ENCODE measurements around the gene MFF.
"Not testable (repeated sequence)": the region's sequence is repeated elsewhere in the genome, so short reads cannot be mapped to it uniquely, and the experiment has no call there.

The MFF gene

DNA sequence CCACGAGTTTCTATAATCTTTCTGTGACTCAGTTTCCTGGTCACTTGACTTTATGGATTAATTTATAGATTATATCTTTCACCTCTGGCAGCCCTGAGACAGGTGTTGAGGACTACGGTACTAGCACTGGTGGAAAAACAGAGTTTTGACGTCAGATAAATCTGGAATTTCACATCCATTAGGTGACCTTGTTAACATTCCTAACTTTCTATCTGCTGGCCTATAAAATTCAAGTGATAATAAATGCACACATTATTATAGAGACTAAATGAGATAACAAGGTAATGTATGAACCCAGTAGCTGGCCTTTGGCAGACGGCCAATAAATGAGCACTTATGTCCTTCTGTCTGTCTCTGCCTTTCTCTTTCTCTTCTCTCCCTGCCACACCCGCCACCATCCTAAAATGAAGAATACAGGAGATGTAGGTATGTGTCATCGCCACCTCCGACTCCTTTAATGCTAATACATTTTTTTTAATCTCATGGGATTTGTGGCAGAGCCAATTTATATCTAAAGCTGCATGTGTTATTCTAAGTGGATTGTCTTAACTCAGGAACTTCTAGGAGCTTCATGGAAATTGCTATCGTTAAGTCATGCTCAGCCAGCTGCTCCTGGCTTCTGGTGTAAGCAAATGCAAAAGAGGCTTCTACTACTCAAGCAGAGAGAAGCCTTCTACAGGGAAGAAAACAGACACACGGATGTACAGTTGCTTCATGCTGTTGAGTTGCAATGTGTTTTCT lies 51.8 kb downstream of the MFF start:
- DNase-seq (ENCODE audit: low spot score) (no peak), FAIRE-seq (no peak)

GRCh38 chr2:227377467-227378351 lies 52.7 kb downstream of the MFF start:
- DNase-seq (ENCODE audit: low spot score) (no peak), FAIRE-seq (no peak)

- DNase-seq (ENCODE audit: low spot score) = no peak
- no peak for FAIRE-seq
Observed at GRCh38 chr2:227378371-227378782, 53.3 kb downstream of the MFF start.

DNA sequence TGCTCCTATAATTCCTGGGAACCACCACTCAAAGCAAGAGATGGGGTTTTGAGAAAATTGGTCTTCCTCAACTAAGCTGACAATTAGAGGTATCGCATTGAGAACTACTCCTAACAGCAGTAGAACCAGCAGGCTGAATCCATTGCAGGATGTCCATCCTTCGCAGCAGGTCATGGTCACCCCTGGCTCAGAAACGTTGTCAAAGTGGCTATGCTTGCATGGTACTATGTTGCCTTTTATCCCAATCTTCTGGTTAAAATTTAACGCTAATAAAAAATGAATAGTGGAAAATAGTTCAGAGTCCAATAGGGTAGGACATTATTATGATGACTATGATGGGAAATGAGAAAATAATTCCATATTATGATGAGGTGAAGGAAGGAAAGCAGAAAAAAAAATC lies 54.0 kb downstream of the MFF start, which contains the start of gene TM4SF20:
Gene TM4SF20, minus strand, starts transcription at position 212 of the 400 bp plus-strand sequence. Its CDS starts 38 bp downstream, at position 174.
- DNase-seq (ENCODE audit: low spot score) (no peak), FAIRE-seq (no peak)

DNA sequence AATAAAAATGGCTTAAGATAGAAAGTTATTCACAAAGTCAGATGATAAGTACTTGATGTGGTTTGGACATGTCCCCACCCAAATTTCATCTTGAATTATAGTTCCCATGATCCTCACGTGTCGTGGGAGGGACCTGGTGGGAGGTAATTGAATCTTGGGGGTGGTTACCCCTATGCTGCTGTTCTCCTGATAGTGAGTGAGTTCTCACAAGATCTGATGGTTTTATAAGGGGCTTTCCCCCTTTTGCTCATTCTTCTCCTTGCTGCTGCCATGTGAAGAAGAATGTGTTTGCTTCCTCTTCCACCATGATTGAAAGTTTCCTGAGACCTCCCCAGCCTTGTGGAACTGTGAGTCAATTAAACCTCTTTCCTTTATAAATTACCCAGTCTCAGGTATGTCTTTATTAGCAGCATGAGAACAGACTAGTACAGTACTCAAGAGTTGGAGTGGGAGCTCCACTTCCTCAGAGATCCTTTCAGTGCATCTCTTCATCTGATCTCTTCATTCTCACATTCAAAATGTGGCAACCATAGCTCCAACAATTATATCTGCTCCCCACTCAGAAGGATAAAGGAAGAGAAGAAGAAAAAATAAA lies 57.3 kb downstream of the MFF start:
- not testable (repeated sequence) for FAIRE-seq; DNase-seq (ENCODE audit: low spot score)

DNA sequence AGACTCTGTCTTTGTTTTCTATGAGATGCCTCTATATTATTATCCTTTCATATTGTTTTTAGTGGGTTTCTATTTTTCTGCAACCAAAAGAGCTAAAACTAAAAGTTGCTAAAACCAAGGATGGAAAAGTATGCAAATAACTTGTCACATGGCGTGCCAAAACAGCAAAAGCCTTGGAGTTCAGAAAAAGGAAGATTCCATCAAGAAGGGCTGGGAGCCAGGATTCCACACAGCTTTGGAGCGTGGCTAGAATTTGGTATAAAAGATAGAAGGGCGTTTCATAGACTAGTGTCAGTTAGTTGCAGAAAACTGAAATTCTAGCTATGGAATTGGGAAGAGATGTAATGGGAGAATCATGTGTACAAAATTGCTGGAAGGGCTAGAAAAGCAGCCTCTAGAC lies 58.6 kb downstream of the MFF start:
- DNase-seq (ENCODE audit: low spot score) (no peak), FAIRE-seq (no peak)

DNA sequence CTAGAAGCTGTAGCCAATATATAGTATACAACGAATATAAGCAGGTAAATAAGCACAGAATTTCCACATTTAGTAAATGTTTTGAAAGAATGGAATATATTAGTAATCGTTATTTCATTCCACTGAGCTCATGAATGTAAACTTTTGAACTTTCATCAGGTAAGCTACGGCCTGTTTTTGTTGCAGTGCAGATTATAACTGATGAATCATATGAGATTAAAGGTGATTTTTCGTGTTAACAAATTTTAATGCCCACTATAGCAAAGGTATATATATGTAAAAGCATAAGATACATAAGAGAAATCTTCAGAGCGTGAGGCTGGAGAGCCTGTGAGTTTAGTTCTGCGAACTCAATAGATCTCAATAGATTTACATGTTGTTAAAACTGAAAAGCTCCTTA lies 61.6 kb downstream of the MFF start:
- DNase-seq (ENCODE audit: low spot score) = no peak
- no peak for FAIRE-seq

DNA sequence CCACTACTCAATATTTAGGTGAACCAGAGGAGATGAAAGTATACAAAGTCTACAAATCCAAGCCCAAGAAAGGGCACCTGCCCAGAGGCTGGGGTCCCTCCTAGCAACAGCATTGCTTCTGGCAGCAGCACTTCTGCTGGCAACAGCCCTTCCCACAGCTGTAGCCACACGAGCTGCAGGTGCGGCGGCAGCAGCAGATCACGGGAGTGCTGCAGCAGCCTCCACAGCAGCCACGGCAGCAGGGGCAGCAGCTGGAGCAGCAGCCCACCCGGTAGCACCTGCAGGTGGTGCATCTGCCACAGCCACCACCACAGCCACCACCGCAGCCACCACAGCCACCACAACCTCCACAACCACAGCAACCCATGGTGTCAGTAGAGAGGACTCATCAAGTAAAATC lies 62.5 kb downstream of the MFF start, which contains the start of gene SCYGR1:
Gene SCYGR1, minus strand, starts transcription at position 367 of the 400 bp plus-strand sequence. Its CDS starts 0 bp downstream, at position 367.
- not testable (repeated sequence) for DNase-seq (ENCODE audit: low spot score); FAIRE-seq

DNA sequence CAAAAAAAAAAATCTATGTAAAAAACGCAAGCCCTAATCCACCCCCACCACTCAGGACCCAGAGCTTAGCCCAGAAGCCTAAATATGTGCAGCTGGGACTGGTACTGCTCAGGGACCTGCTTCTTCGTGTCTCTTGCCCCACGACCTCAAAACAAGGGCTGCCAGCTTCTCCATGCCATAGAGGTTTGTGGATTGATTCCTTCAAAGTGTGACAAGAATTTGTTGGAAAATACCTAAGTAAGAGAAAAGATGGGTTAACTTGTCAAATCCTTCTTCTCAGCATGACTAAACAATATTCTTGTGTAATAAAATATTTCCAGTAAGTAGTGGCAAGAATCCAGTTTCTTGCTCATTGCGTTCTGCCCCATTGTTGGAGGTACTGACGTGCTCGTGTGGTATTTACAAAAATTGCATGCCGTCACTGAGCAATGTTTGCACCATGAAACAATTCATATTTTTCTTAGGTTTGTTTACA lies 63.5 kb downstream of the MFF start:
- no peak for FAIRE-seq
- peak; percentile 61 for DNase-seq (ENCODE audit: low spot score)

GRCh38 chr2:227389231-227389630 lies 64.2 kb downstream of the MFF start:
- FAIRE-seq (no peak), DNase-seq (ENCODE audit: low spot score) (no peak)

- FAIRE-seq (no peak), DNase-seq (ENCODE audit: low spot score) (no peak)
Observed at GRCh38 chr2:227389661-227390060, 64.6 kb downstream of the MFF start.

GRCh38 chr2:227390468-227391256 lies 65.6 kb downstream of the MFF start:
- DNase-seq (ENCODE audit: low spot score) (no peak), FAIRE-seq (no peak)

DNA sequence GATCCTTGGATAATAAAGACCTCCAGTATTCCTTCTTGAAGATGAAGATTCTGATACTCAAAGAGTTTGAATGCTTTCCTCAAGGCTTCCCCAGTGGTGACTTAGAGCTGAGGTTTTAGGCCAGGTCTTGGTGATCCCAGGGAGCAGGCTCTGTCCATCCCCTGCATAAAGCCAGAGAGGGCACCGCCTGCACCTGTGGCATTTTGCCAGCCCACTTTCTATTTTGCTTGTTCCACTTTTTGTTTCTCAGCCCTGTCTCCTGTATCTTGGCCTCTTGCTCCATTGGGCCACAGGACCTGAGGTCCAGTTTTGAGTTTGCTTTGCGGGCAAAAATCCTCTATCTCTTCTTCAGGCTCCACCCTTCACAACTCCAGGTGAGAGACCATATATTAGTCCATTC lies 69.3 kb downstream of the MFF start:
- FAIRE-seq (no peak), DNase-seq (ENCODE audit: low spot score) (no peak)

DNA sequence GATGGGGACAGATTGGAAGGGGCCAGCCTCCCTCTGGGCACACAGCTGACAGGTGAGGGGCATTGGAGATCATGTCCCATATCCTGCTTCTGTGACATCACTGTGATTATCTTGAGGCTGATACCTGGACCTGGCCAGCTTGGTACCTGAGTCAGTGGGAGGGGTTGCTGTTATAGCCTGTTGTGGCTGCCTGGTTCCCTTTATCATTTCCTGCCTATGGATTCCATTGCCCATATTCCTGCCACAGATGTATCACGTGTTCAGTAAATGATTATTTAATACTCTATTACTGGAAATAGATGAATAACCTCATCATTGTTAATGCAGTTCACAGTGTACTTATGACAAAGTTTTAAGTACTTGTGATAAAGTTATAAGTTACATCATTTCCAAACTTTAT lies 70.5 kb downstream of the MFF start:
- FAIRE-seq (no peak), DNase-seq (ENCODE audit: low spot score) (no peak)

DNA sequence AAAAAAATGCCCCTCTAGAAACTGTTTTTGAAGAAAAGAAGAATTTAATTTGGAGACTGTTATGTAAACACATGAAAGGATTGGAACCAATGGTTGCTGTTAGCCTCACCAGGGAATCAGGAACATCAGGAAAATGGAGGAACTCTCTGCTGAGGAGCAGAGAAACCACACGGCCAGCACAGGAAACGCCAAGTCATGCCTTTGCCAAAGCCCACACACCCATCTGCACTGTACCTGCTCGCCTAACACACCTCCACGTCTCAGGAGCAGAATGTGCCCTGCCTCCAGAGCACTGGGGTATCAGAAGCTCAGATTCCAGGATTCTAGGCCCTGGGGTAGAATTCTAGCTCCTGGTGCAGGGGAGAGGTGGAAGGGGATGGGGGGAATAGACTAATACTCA lies 72.5 kb downstream of the MFF start:
- DNase-seq (ENCODE audit: low spot score) (no peak), FAIRE-seq (no peak)

DNA sequence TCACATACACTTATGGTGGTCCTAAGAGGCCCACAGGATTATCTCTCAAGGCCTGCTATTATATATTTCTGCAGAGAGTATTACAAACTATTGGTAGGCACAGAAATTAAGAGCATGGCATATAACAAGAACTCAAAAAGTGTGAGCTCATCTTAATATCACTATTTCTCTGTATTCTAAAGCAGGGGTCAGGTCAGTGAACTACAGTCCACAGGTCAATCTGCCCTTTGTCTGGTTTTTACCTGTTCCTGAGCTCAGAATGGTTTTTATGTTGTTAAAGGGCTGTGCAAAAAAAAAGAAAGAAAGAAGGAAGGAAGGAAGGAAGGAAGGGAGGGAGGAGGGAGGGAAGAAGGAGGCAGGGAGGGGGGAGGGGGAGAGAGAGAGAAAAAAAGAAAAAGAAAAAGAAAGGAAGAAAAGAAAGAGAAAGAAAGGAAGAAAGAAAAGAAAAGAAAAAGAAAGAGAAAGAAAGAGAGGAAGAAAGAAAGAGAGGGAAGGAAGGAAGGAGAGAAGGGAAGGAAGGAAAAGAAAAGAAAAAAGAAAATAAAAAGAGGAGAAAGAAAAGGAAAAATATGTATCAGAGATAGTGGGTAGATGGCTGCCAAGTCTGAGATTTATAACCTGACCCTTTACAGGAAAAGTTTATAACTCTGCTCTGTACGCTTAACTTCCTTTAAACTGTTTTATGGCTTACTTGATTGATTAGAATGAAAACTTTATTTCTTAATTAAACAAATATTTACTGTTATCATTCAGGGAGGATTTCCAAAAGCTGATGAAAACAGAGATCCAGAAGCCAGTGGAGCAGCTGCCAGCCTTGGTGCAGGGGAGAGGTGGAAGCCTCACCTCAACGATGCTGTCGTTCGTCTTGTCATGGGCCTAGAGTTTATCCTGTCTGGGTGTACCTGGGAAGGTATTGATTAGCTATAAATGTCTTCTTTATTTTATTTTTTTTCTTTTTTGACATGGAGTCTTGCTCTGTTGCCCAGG lies 73.9 kb downstream of the MFF start:
- no peak for FAIRE-seq

GRCh38 chr2:227401550-227401949 lies 76.5 kb downstream of the MFF start:
- DNase-seq (ENCODE audit: low spot score) = no peak
- FAIRE-seq = no peak

More for the DNA sequence above, 73.9 kb downstream of the MFF start:
- DNase-seq (ENCODE audit: low spot score) = no peak

DNA sequence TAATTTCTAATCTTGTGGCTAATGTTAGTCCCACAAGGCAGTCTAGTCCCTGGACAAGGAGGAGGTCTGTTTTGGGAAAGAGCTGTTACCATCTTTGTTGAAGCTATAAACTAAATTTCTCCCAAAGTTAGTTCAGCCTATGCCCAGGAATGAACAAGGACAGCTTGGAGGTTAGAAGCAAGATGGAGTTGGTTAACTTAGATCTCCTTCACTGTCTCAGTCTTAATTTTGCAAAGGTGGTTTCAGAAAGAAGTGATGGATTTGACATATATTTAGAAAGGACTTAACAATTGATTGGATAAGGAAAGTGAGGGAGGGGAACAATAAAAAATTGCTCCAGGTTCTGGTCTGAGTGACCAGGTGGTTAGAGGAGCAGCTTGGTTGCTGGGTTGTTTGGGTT lies 77.3 kb downstream of the MFF start:
- FAIRE-seq = no peak

GRCh38 chr2:227402959-227403358 lies 77.9 kb downstream of the MFF start:
- FAIRE-seq (no peak), DNase-seq (ENCODE audit: low spot score) (peak; percentile 41)

More for the DNA sequence above, 77.3 kb downstream of the MFF start:
- no peak for DNase-seq (ENCODE audit: low spot score)
